ENCODE results near the gene ITPA. TPM values are rescaled to one million over a fixed set of nuclear protein-coding genes. Genes with fewer than 3 reads are reported as not detected.

The ITPA gene
- 62.3 and 67.8 TPM in 2 replicates for total RNA-seq
- long read RNA-seq, transcript ITPA-201 (8 exons, 1,185 nt): major isoform, 13 of 27 reads
- long read RNA-seq, partial matches to known transcripts: 0 of 27 reads
- long read RNA-seq, other reads (novel, unspliced or antisense): 10 of 27 reads

GRCh38 chr20:3209257-3209945 lies at the start of gene ITPA:
ITPA (plus strand) TSS chr20:3209498; CDS start chr20:3209552, 54 bp downstream.
- peak within 1 kb of the TSS; percentile 99 for H3K4me3 Mint-ChIP-seq (ENCODE audit: low read depth)
- peak within 1 kb of the TSS; percentile 91 for H3K27ac Mint-ChIP-seq
- H3K27me3 Mint-ChIP-seq: no peaks in the 10 kb centered on the region
- no peaks in the 10 kb centered on the region for H3K9me3 Mint-ChIP-seq (ENCODE audit: low read depth)
- TF ChIP-seq CTCF (IDR thresholded peaks at IDR 0.05; ENCODE audit: unreplicated experiment): no peak
- H3K36me3 Mint-ChIP-seq (ENCODE audit: insufficient read depth): peaks cover 7% of the 10 kb centered on the region
- H3K4me1 Mint-ChIP-seq (ENCODE audit: low read depth): peaks cover 16% of the 10 kb centered on the region
- peak; percentile 43 for DNase-seq (ENCODE audit: low spot score, unreplicated experiment)

- no peak for DNase-seq (ENCODE audit: low spot score, unreplicated experiment)
- Mint-ChIP-seq H3K27ac (no peak overlapping the region), H3K27me3 (no peaks in the 10 kb centered on the region), H3K4me3 (ENCODE audit: low read depth) (peak overlapping the region; percentile 16), H3K4me1 (ENCODE audit: low read depth) (peaks cover 17% of the 10 kb centered on the region), H3K36me3 (ENCODE audit: insufficient read depth) (peaks cover 6% of the 10 kb centered on the region), H3K9me3 (ENCODE audit: low read depth) (no peaks in the 10 kb centered on the region)
- no peak for TF ChIP-seq CTCF (IDR thresholded peaks at IDR 0.05; ENCODE audit: unreplicated experiment)
Measured at GRCh38 chr20:3160418-3160817, 48.9 kb upstream of the ITPA start.

GRCh38 chr20:3161316-3162079 lies 47.8 kb upstream of the ITPA start:
- Mint-ChIP-seq H3K9me3 (ENCODE audit: low read depth) (no peaks in the 10 kb centered on the region), H3K27me3 (no peaks in the 10 kb centered on the region), H3K4me1 (ENCODE audit: low read depth) (peaks cover 15% of the 10 kb centered on the region), H3K4me3 (ENCODE audit: low read depth) (peak overlapping the region; percentile 48), H3K27ac (no peak overlapping the region), H3K36me3 (ENCODE audit: insufficient read depth) (peaks cover 6% of the 10 kb centered on the region)
- no peak for TF ChIP-seq CTCF (IDR thresholded peaks at IDR 0.05; ENCODE audit: unreplicated experiment)
- no peak for DNase-seq (ENCODE audit: low spot score, unreplicated experiment)

- Mint-ChIP-seq H3K27ac (no peak overlapping the region), H3K27me3 (no peaks in the 10 kb centered on the region), H3K36me3 (ENCODE audit: insufficient read depth) (peaks cover 6% of the 10 kb centered on the region), H3K9me3 (ENCODE audit: low read depth) (no peaks in the 10 kb centered on the region), H3K4me3 (ENCODE audit: low read depth) (no peak overlapping the region), H3K4me1 (ENCODE audit: low read depth) (peaks cover 14% of the 10 kb centered on the region)
- no peak for TF ChIP-seq CTCF (IDR thresholded peaks at IDR 0.05; ENCODE audit: unreplicated experiment)
- no peak for DNase-seq (ENCODE audit: low spot score, unreplicated experiment)
Measured at GRCh38 chr20:3162080-3162611, 47.2 kb upstream of the ITPA start.

All from progenitor cell of endocrine pancreas (in vitro differentiated cells).